HFFc6 (cell line): ENCODE data around the gene ALDH18A1. TPM values are rescaled to one million over a fixed set of nuclear protein-coding genes. Genes with fewer than 3 reads are reported as not detected.

Experiments
- DNase-seq: peaks from one replicate; pipeline ENCODE4 v3.0.0-alpha.2; 2018
- H3K27ac Mint-ChIP-seq: 2 replicates; pipeline ENCODE4 v1.8.0; 2020; ENCODE audit warnings: mild to moderate bottlenecking, mixed read lengths
- H3K27me3 Mint-ChIP-seq: 2 replicates; pipeline ENCODE4 v1.8.0; 2021; ENCODE audit warnings: mild to moderate bottlenecking, moderate library complexity, mixed read lengths; ENCODE audit not compliant: insufficient read depth
- H3K36me3 Mint-ChIP-seq: 2 replicates; pipeline ENCODE4 v1.8.0; 2021; ENCODE audit warnings: low read depth, mixed read lengths
- H3K4me1 Mint-ChIP-seq: 2 replicates; pipeline ENCODE4 v1.8.0; 2020; ENCODE audit warnings: low read depth, mixed read lengths
- H3K4me3 Mint-ChIP-seq: 2 replicates; pipeline ENCODE4 v1.8.0; 2020; ENCODE audit warnings: mild to moderate bottlenecking, moderate library complexity, mixed read lengths
- H3K9me3 Mint-ChIP-seq: 2 replicates; pipeline ENCODE4 v1.8.0; 2020; ENCODE audit warnings: mild to moderate bottlenecking, mixed read lengths
- CTCF ChIP-seq: fragments of 200-600 bp; sonication (generic); IDR thresholded peaks from 2 replicates; pipeline ENCODE4 v1.5.0; 2021; ENCODE audit warnings: antibody characterized with exemption, mild to moderate bottlenecking
- total RNA-seq, 6 experiments: library from RNA; stranded (reverse); fragmentation: NEBNext Ultra II Directional; extraction: Animal tissue kit (Norgen Biotek cat#: 25700); gene quantifications; 2 replicates in 1 of 6; 3 replicates in 5 of 6; pipeline ENCODE4 v1.2.3, GENCODE V29; 2021

ALDH18A1 gene
- total RNA-seq, 6 experiments from 2014 or later: 121 to 145 (median 133) TPM

- H3K27me3 Mint-ChIP-seq: peaks cover 11% of the 10 kb centered on the region
- peaks cover 7% of the 10 kb centered on the region; the same call in 1 of the 2 replicates for H3K36me3 Mint-ChIP-seq
- peaks cover 3% of the 10 kb centered on the region; the same call in 1 of the 2 replicates for H3K9me3 Mint-ChIP-seq
- H3K4me3 Mint-ChIP-seq: peak overlapping the region; percentile 99
- peak overlapping the region; percentile 96 for H3K27ac Mint-ChIP-seq
- peaks cover 27% of the 10 kb centered on the region for H3K4me1 Mint-ChIP-seq
- no peak for DNase-seq
- no peak for TF ChIP-seq CTCF
These were observed 36.7 kb upstream of the ALDH18A1 start for GRCh38 chr10:95693071-95693667.

DNA sequence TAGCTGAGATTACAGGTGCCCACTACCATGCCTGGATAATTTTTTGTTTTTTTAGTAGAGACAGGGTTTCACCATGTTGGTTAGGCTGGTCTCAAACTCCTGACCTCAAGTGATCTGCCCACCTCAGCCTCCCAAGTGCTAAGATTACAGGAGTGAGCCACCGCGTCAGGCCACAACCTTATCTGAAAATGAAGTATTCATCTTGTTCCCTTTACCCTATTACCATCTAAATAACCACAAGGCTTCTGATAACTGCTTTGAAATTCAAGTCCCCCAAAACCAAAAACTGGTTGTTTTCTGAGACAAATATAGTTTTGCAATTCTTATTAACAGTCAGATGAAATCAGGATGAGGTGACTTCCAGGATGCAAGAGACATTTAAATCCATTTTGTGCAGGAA is 34.8 kb upstream of the ALDH18A1 start:
- no peak overlapping the region for H3K27ac Mint-ChIP-seq
- peaks cover 4% of the 10 kb centered on the region; the same call in 1 of the 2 replicates for H3K27me3 Mint-ChIP-seq
- H3K9me3 Mint-ChIP-seq: no peaks in the 10 kb centered on the region
- DNase-seq: no peak
- H3K4me3 Mint-ChIP-seq: no peak overlapping the region
- no peak for TF ChIP-seq CTCF
- peaks cover 10% of the 10 kb centered on the region for H3K36me3 Mint-ChIP-seq
- H3K4me1 Mint-ChIP-seq: peaks cover 27% of the 10 kb centered on the region

DNA sequence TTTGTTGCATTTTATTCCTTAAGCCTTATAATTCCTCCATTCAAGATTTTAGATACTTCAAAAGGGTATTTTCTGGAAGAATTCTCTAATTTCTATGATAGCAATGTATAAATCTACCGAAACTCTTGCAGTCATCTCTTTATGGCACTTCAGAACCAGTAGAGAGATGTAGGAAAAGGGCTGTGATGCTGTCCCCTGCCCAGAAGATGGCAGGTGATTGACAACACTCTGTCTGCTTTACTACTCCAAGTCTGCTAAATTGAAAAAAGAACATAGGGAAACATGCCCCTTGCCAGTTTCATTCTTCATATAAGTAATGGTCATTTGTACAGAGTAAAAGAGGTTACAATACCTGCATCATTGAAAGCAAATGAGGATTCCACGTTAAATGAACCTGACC is 32.1 kb upstream of the ALDH18A1 start:
- TF ChIP-seq CTCF: no peak
- no peaks in the 10 kb centered on the region for H3K9me3 Mint-ChIP-seq
- H3K4me1 Mint-ChIP-seq: peaks cover 21% of the 10 kb centered on the region
- H3K27me3 Mint-ChIP-seq: peaks cover 3% of the 10 kb centered on the region; the same call in 1 of the 2 replicates
- no peak overlapping the region for H3K27ac Mint-ChIP-seq
- no peak for DNase-seq
- H3K36me3 Mint-ChIP-seq: peaks cover 21% of the 10 kb centered on the region
- no peak overlapping the region for H3K4me3 Mint-ChIP-seq

- Mint-ChIP-seq H3K4me3 (no peak overlapping the region), H3K36me3 (peaks cover 17% of the 10 kb centered on the region)
These were observed 27.5 kb upstream of the ALDH18A1 start for GRCh38 chr10:95683966-95684365.

DNA sequence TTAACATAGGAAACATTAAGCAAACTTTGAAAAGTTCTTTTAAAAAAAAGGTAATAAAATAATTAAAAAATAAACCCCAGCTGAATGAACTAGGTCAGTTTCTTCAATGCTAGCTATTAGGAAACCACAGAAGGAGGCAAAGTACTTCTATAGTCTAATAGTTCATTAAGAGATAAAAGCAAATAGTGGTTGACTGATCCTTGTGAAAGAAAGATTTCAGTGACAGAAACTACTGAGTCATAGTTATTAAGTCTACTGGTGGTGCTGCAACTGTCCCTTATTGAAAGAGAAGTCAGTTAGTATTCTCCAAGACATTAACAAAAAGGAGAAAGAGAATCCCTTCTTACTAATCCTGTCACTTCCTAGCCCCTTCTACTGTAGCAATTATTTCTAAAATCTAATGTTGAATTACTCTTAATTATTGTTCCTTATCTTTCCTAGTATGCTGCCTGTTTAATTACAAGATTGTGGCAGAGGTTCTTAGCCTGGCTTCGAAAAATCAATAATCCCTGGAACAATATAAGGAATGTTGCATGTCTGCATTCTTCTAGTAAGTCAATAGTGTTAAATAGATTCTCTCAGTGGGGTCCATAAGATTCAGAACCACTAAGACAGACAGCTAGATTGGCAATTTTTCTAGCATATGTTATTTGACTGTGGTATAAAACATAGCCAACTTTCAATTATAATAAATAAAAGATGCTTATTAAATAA is 19.0 kb upstream of the ALDH18A1 start:
- no peak for DNase-seq
- Mint-ChIP-seq H3K9me3 (no peaks in the 10 kb centered on the region), H3K27me3 (no peaks in the 10 kb centered on the region), H3K36me3 (peaks cover 5% of the 10 kb centered on the region), H3K4me3 (no peak overlapping the region), H3K27ac (no peak overlapping the region), H3K4me1 (no peaks in the 10 kb centered on the region)
- no peak for TF ChIP-seq CTCF

More at GRCh38 chr10:95683966-95684365, 27.5 kb upstream of the ALDH18A1 start:
- no peaks in the 10 kb centered on the region for H3K9me3 Mint-ChIP-seq
- no peaks in the 10 kb centered on the region; the same call in 1 of the 2 replicates for H3K27me3 Mint-ChIP-seq
- DNase-seq: no peak
- peaks cover 6% of the 10 kb centered on the region for H3K4me1 Mint-ChIP-seq
- H3K27ac Mint-ChIP-seq: no peak overlapping the region
- no peak for TF ChIP-seq CTCF
